ENCODE measurements around the gene KLK4. TPM values are rescaled to one million over a fixed set of nuclear protein-coding genes. Genes with fewer than 3 reads are reported as not detected.

KLK4 gene, protein sequence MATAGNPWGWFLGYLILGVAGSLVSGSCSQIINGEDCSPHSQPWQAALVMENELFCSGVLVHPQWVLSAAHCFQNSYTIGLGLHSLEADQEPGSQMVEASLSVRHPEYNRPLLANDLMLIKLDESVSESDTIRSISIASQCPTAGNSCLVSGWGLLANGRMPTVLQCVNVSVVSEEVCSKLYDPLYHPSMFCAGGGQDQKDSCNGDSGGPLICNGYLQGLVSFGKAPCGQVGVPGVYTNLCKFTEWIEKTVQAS
- total RNA-seq (ENCODE audit: insufficient read depth, low replicate concordance) = 1.4 TPM

DNA sequence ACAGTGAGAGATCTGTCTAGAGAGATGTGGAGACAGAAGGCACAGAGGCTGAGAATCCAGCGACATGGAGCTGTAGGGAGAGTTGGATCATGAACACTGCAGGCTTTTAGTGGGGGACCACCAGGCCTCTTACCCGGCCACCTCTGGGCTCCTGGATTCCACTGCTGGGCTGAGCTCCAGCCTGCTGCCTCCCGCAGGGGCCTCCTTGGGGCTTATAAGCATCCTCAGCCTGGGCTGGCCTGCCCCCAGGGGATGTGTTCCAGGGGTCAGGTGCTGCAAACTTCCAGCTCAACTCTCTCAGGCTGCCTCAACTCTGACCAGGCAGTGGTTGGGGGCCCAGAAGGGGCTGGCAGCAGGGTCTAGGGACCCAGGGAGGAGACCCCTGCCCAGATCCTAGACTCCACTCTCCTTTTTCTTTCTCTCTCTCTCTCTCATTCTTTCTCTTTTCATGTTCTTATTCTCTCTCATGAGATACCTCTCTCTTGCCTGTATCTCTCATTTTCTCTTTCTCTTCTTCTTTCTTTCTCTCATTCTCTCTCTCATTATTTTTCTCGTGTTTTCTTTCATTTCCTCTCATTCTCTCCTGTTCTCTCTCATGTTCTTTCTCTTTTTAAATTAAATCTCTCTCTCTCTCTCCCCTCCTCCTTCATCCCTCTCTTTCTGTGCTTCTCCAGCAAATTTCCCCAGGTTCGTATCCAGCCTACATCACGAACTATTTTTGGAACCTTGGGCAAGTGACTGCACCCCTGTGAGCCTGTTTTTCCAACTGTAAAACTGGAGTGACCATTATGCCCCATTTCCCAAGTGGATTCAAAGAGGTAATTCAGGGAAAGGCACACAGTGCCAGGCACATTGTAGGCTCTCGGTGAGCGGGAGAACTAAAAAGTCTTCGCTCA lies at the start of gene KLK4:
TSS of gene KLK4 (minus strand) at position 190 of the 896 bp plus-strand sequence. CDS start 657 bp downstream, outside the sequence.
- DNase-seq (ENCODE audit: low spot score) = no peak

DNA sequence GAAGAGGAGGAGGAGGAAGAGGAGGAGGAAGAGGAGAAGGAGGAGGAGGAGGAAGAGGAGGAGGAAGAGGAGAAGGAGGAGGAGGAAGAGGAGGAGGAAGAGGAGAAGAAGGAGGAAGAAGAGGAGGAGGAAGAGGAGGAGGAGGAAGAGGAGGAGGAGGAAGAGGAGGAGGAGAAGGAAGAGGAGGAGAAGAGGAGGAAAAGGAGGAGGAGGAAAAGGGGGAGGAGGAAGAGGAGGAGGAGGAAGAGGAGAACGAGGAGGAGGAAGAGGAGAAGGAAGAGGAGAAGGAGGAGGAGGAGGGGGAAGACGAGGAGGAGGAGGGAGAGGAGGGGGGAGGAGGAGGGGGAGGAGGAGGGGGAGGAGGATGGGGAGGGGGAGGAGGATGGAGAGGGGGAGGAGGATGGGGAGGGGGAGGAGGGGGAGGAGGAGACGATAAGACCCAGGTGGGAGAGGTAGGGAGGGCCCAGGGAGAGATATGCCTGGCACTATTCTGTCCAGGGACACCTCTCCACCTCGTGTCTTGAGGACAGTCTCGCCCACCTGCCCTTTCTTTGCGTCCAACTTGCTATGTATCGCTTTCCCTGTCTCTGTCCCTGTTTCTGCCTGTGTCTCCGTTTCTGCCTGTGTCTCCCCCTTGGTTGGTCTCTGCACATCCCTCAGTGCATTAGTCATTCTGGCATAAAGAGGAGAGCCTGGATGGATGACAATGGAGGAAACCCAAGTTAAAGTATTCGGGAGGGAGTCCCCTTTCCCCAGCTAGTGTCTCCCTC lies 48.7 kb upstream of the KLK4 start:
- no peak for DNase-seq (ENCODE audit: low spot score)

DNA sequence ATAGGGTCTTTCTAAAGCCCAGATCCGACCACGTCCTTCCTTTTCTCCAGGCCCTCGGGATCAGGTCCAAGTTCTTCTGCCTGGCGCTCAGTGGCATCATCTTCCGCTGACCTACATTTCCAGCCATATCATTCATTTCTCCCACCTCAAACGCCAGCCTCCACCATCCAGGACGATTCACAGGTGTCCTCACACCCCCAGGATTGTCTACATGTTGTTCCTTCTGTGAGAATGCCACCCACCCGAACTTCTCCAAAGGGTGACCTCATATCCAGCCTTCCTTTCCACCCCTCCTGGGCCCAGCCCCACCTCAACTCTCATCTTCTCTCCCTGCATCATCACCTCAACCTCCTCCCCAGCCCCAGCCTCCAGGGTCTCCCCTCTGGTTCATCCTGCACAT lies 46.4 kb upstream of the KLK4 start:
- DNase-seq (ENCODE audit: low spot score) = no peak

DNA sequence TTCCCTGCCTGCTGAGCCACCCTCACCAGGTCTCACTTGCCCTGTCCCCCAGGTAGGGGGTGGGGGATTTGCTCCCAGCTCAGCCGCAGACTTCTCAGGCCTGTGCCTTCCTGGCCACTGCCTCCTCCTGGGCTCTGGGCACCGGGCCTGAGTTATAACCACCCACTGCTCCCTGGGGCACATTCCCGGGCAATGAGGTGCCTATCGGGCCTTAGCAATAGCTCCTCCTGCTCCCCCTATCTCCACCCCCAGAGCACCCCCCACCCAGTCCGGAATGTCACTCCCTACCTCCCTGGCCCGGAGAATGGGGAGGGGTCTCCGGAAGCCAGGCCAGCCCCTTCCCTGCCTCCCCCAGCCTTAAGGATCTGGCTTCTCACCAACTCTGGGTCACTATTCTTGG lies 41.7 kb upstream of the KLK4 start, which contains the start of gene KLK5:
TSS of gene KLK5 (minus strand) at position 129 of the 400 bp plus-strand sequence. CDS start 381 bp downstream, outside the sequence.
- DNase-seq (ENCODE audit: low spot score) = no peak

DNA sequence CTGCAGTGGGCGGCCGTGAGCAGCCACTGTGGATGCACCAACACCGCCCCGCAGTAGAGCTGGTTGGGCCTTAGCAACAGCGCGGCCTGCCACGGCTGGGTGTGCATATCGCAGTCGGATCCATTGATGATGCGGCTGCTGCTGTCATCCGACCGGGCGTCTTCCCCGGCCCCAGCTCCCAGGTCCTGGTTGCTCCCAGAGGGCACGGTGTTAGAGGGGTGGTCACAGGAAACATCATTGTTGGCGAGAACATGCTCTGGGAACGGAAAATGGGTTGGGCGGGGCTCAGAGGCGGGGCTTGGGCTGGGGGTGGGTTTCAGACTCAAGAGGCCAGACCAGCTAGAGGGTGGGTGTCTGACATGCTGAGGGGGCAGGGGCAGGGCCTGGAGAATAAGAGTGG lies 38.7 kb upstream of the KLK4 start:
- no peak for DNase-seq (ENCODE audit: low spot score)

DNA sequence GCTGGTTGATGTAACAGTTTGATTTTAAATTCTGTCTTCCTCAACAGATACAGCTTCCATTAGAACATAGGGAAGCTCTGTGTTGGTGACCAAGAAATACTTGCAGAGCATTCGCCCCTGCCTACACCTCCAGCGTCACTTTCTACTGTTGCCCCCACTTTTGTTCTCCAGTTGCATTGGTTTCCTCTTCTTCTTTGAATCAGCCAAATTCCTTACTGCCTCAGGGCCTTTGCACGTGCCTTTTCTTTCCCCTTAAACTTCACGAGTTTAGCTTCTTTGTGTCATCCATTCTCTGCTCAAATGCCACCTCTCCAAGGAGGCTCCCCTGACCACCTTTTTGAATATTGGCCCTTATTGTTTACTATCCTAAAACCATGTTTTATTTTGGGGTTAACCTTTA lies 35.9 kb upstream of the KLK4 start:
- no peak for DNase-seq (ENCODE audit: low spot score)

DNA sequence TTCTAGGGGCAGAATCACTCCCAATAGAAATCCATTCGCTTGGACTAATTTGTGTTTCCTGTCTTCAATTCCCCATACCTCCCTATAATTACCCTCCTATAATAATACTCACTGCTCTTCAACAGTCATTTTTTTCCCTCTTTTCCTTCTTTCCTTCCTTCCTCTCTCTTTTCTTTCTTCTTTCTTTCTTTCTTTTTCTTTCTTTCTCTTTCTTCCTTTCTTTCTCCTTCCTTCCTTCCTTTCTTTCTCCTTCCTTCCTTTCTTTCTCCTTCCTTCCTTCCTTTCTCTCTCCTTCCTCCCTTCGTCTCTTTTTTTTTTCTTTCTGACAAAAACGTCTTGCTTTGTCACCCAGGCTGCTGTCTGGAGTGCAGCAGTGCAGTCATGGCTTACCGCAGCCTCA lies 33.6 kb upstream of the KLK4 start:
- no peak for DNase-seq (ENCODE audit: low spot score)

DNA sequence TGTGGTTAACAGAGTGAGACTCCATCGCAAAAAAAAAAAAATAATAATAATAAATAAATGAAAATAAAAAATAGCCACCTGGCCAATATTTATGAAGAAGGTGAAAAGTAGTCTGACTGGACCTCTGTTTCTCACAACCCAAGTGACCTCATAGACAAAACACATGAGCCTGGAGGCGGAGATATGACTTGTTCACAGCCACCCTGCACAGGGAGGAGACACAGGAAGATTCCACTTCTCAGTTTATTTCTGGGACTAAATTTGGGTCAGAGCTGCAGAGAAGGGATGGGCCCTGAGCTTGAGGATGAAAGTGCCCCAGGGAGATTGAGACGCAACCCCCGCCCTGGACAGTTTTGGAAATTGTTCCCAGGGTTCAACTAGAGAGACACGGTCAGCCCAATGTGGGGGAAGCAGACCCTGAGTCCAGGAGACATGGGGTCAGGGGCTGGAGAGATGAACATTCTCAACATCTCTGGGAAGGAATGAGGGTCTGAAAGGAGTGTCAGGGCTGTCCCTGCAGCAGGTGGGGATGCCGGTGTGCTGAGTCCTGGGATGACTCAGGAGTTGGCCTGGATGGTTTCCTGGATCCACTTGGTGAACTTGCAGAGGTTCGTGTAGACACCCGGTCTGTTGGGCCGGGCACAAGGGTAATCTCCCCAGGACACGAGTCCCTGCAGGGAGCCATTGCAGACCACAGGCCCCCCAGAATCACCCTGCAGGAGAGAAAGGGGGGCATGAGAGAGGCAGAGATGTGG lies 32.1 kb upstream of the KLK4 start:
- DNase-seq (ENCODE audit: low spot score) = no peak

DNA sequence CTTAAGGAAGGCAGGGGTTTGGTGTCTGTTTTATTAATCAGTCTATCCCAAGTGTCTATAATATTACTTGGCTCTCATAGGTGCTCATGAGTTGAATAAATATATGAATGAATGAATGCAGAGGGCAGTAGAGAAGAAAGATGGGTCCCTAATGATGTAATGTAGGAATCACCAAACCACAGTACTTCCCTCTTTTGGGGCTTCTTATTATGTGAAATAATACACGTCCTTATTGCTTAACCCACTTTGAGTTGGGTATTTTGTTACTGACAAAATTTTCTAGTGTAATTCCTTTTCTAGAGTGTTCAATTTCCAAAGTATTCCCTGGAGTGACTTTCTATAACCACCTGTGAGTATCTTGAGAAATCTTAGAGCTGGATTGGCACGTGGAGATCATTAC lies 28.4 kb upstream of the KLK4 start:
- DNase-seq (ENCODE audit: low spot score) = no peak

DNA sequence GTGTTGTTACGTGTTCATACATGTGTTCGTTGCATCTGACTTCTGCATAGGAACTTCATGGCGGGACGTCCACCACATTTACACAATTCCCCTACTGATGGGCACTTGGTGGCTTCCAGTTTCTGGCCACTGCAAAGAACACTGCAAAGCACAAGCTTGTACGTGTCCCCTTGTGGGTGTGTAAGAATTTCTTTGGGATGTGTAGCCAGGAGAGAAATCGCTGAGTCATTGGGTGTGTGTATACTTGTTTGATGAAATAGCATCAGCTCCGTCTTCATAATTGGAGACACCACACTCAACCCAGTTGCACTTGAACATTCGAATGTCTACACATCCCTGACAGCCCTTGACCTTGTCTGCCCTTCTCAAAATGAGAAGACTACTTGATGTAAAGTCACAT lies 22.4 kb upstream of the KLK4 start:
- no peak for DNase-seq (ENCODE audit: low spot score)

DNA sequence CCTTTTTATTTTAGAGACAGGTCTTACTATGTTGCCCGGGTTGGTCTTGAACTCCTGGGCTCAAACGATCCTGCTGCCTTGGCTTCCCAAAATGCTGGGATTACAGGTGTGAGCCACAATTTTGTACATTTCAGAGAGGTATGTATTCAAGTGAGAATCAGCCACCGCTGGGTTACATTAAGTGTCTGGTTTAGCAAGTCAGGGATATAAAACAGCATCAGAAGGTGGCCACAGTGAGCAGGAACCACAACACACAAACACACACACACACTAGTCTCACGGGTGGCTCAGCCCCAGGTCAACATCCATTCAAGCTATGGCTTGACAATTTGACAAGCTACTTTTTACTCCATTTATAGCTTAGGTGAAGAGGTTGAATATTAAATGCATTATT lies 21.5 kb upstream of the KLK4 start:
- DNase-seq (ENCODE audit: low spot score) = no peak

DNA sequence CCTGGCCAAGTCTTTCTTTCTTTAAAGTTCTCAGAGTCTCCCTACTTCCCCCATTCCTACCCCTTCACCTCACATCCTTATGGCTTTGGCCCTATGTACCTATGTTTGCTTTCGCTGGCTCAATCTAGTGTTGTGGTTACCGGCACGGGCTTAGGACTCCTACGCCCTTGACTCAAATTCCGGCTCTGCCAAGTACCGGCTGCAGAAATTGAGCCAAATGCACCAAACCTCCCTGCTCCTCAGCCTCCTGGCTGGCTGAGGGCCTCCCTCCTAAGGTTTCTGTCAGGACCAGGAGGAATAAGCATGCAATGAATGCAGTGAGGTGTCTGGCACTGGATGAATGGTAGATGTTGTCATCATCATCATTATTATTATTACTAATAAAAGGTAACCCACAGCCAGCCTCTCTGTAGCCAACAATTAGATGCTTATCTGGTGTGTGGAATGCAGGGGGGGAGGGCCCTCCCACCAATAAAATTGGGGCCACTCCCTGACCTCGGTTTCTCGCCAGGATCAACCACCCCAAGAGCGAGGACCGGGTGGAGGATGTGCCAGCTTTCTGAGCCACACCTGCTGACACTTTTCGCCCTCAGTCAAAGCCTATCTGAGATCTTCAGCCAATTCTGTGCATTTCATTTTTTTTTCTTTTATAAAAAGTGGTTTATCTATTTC lies 21.0 kb upstream of the KLK4 start:
- no peak for DNase-seq (ENCODE audit: low spot score)

DNA sequence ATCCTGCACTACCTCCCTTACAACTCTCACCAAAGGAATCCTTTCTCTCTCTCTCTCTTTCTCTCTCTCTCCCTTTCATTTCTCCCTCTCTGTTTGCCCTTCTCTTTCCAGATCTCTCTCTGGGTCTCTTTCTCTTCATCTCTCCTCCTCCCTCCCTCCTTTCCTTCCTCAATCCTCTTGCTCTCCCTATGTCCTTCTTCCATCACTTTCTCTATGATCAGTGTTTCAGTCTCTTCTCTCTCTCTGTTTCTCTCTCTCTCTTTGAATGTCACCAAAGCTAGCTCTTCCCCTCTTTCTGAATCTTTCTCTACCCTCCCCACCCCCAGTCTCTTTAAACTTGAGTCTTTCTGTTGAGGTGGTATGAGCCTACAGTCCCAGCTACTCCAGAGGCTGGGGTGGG lies 19.8 kb upstream of the KLK4 start:
- no peak for DNase-seq (ENCODE audit: low spot score)

DNA sequence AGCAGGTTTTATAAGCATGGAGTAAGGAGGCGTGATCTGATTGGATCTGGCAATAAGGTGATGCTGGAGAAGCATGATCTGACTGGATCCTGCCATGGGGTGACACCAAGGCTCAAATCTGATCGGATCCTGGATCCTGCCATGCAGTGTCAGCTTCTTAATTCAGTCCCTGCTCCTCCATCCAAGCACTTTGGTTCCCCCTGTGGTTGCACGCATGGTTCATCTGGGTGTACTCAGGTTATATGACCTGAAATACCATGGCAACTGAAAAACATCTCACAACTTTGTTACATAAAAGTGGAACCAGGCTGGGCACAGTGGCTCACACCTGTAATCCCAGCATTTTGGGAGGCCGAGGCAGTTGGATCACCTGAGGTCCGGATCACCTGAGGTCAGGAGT lies 17.6 kb upstream of the KLK4 start:
- DNase-seq (ENCODE audit: low spot score) = no peak

DNA sequence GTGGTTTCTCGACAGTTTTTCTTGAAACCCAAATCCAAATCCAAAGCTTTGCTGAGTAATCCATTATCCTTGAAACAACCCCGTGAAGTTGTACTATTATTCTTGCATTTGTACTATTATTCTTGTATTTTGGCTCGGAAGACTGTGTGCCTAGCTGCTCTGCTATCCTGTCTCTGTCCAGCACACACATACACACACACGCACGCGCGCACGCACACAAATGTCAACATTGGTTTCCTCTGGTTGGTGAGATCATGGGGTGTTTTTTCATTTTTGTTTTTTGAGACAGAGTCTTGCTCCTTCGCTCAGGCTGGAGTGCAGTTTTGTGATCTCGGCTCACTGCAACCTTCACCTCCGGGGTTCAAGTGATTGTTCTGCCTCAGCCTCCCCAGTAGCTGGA lies 14.9 kb upstream of the KLK4 start:
- DNase-seq (ENCODE audit: low spot score) = no peak

DNA sequence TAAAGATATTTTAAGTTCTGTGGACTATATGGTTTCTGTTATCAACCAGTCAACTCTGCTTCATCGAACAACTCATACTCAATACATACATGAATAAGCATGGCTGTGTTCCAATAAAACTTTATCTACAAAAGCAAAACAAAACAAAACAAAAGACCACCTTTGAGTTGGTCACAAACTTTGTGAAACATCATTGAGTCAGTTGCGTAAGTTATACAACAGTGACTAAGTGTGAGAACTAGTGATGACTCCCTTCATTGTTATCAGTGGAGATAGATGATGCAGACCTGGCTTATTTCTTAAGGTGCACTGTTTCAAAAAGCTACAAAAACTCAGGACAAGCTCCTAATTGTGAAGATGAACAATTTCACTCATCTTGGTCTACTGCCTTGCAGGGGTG lies 14.5 kb upstream of the KLK4 start:
- DNase-seq (ENCODE audit: low spot score) = no peak

DNA sequence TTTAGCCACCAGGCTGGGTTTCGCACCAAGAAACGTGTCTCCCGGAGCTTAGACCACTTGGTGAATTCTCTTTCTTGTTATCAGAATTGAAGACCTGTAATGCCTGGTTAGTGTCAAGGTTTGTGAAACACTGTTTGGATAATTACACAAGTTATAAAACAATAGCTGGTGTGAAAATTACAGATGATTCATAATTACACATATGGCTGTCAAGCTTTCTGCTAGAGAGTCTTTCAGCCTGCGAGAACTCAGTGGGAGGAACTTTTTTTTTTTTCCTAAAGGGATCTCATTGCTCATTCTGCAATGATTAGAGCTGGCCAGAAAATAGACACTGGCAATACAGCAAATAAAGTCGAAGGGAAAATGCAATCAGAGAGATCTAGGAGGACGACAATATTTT lies 13.4 kb upstream of the KLK4 start:
- DNase-seq (ENCODE audit: low spot score) = no peak

DNA sequence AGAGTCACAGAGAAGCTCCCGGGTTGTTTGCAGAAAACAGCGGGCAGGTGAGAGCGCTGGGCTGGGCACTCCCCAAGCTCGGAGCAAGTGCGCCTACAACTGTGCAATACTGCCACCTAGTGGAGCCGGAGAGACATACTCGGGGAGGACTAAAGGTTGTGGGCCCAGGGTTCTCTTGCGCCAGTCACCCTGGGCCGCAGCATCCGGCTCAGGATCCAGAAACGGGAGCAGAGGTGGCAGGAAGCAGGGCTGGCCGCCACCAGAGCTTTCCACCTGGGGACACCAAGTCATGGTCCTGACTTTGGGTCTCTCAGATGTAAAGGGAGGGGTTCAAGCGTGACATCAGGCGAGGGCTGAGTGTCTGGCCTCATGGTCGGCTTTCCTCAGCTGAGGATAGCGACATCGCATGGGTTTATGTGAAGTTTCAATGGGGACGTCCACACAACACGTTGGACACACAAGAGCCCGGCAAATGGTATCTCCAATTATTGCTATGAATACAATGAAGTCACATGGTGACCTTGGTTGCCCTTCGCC lies 11.2 kb upstream of the KLK4 start:
- DNase-seq (ENCODE audit: low spot score) = peak; percentile 74

DNA sequence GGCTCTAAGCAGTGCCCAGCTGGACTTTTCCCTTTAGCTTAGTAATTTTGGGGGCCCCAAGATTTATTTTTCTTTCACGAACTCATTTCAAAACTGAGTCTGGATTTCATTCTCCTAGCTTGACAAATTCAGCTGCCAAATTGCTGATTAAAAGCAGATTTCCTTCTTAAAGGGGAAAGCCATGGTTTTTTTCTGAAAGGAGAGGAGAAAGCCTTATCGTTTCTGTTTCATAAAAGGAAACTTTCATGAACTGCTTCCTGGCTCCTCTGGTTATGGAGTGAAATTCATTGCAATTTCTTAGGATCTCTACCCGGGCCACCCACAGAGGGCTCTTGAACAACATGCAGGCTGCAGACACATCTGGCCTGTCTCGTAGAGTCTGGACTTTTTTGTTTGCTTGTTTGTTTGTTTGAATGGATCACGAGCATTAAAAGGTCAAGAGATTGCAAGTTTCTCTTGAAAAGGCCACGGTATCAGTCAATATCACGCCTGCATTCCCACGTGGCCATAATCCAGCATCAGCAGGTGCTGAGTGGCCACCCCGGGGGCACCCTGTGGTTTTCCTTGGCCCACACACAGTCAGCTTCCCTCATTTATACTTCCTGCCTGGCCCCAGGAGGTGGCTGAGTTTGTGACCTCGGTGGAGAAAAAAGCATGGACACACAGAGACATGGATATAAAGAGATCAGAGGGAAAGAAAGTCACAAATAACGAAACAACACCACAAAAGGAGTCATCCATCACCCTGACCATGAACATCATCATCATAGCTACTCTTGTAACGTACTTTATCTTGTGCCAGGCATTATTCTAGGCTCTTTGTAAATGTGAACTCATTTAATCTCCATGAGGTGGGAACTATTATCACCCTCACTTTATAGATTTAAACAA lies 10.5 kb upstream of the KLK4 start:
- DNase-seq (ENCODE audit: low spot score) = no peak

DNA sequence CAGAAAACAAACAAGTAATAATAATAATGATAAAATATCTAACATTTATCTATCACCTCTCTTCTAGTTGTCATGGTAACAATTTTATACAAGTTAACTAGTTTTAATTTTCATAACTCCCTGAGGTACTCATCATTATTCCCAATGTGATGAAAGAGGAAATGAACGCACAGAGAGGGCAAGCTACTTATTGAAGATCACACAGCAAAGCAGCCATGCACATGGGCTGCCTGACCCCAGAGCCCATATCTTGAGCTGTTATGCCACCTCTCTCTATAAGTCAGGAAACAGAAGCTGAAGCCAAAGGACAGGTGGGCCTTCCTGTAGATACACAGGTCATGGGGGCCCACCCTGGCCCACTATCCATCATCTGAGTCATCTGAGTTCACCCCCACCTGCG lies 4.9 kb upstream of the KLK4 start:
- no peak for DNase-seq (ENCODE audit: low spot score)

Data from umbilical cord (tissue), 2 donors.